Stomach (tissue), 9 donors: ENCODE results near the gene FAM13B. TPM values are rescaled to one million over a fixed set of nuclear protein-coding genes. Genes with fewer than 3 reads are reported as not detected.
"Not testable (repeated sequence)": the region's sequence is repeated elsewhere in the genome, so short reads cannot be mapped to it uniquely, and the experiment has no call there.

Experiments
- DNase-seq, 2 donors: peaks; one replicate each; pipeline versions ENCODE4 v3.0.0 to v3.0.0-alpha.2; 2013 to 2019
- H3K27ac ChIP-seq, 5 donors: fragments of 200-600 bp in 4 of 5; sonication (generic) in 4 of 5; one replicate each; pipeline ENCODE4 v1.5.1; 2013 to 2019; ENCODE audit warnings: mild to moderate bottlenecking in 1 of 5, moderate library complexity in 1 of 5
- H3K27me3 ChIP-seq, 3 donors: fragments of 200-600 bp; sonication (generic); one replicate each; pipeline ENCODE4 v1.5.1; 2017 to 2019; ENCODE audit warnings: mixed run types in 1 of 3
- H3K36me3 ChIP-seq, 4 donors: fragments of 200-600 bp; sonication (generic); 1 replicate in 3 of 4; 2 replicates in 1 of 4; pipeline ENCODE4 v1.5.1; 2016 to 2019
- H3K4me1 ChIP-seq, 4 donors: fragments of 200-600 bp; sonication (generic); one replicate each; pipeline ENCODE4 v1.5.1; 2016 to 2019
- H3K4me3 ChIP-seq, 4 donors: fragments of 200-600 bp; sonication (generic) in 3 of 4; one replicate each; pipeline ENCODE4 v1.5.1; 2016 to 2019; ENCODE audit warnings: mild to moderate bottlenecking in 1 of 4
- H3K9me3 ChIP-seq, 4 donors: fragments of 200-600 bp; sonication (generic); one replicate each; pipeline ENCODE4 v1.5.1; 2016 to 2019
- CTCF ChIP-seq, 7 experiments: fragments of 450-650 bp in 4 of 7; fragments of 200-600 bp in 3 of 7; sonication (generic) in 3 of 7; IDR thresholded peaks; one replicate each; pipeline ENCODE4 v1.5.1; 2016 to 2019; ENCODE audit warnings: antibody characterized with exemption in 7 of 7, control low read depth in 2 of 7, mild to moderate bottlenecking in 1 of 7
- EP300 ChIP-seq: sonication (generic); formaldehyde crosslinking; IDR thresholded peaks from one replicate; pipeline ENCODE4 v1.6.1; 2017; ENCODE audit warnings: antibody characterized with exemption
- POLR2A ChIP-seq, 4 donors: fragments of 450-650 bp; IDR thresholded peaks; one replicate each; pipeline ENCODE4 v1.6.1; 2016; ENCODE audit warnings: antibody characterized with exemption in 4 of 4, control low read depth in 2 of 4, mild to moderate bottlenecking in 1 of 4, moderate library complexity in 1 of 4
- POLR2AphosphoS5 ChIP-seq, 3 donors: sonication (generic); formaldehyde crosslinking; IDR thresholded peaks; one replicate each; pipeline ENCODE4 v1.6.1; 2016; ENCODE audit warnings: antibody characterized with exemption in 3 of 3
- WGBS, 5 donors: extraction: QIAGEN DNeasy Blood & Tissue Kit in 3 of 5; methylation state at CpG; one replicate each; pipeline versions ENCODE4 v1.1.5 to v1.1.7; 2013 to 2018; 5-methylcytosine and 5-hydroxymethylcytosine counted together
- intact Hi-C: fragments of 100-400 bp; cut with DNase I; formaldehyde crosslinking; loops from one replicate; pipeline ENCODE4 v1.15.1; 2023; ENCODE audit warnings: low total_unique reads
- polyA plus RNA-seq, 3 donors: library from polyadenylated mRNA; stranded (reverse); fragments of 200-250 nt; gene quantifications; one replicate each; pipeline ENCODE4 v1.2.3, GENCODE V29; 2013
- total RNA-seq, 5 donors: library from RNA; depleted of rRNA; stranded (reverse); fragments of >200 nt; gene quantifications; one replicate each; pipeline versions ENCODE4 v1.1.0 to v1.2.3, GENCODE V29; 2014 to 2016
- donor health status: healthy with polysubstance abuse.
- donor health status: Bipolar disorder and iron deficiency.
- donor health status: healthy.

FAM13B gene
- total and polyA plus RNA-seq, 8 donors: 7.0 to 66.6 (median 24.2) TPM

- intact Hi-C loops: no loop called here
- H3K27me3 ChIP-seq: no peaks in the 10 kb centered on the region
- peaks cover 0 to 25% (median 21%) of the 10 kb centered on the region in 4 donors for H3K36me3 ChIP-seq
- H3K4me3 ChIP-seq: no peak overlapping the region
- peaks cover 0 to 50% (median 22%) of the 10 kb centered on the region in 4 donors for H3K4me1 ChIP-seq
- TF ChIP-seq CTCF (IDR thresholded peaks at IDR 0.05) (no peak), EP300 (no peak), POLR2AphosphoS5 (IDR thresholded peaks at IDR 0.05) (no peak), POLR2A (IDR thresholded peaks at IDR 0.05) (no peak)
- H3K27ac ChIP-seq: peak overlapping the region in 1 of 5 donors; percentile 15
- no peak for DNase-seq
- WGBS, 5 donors: 63 to 82% (median 76%) methylated on average over 2 of the region's 2 CpGs
- H3K9me3 ChIP-seq: no peaks in the 10 kb centered on the region
Measured at GRCh38 chr5:137994556-137994955, 38.3 kb downstream of the FAM13B start.

GRCh38 chr5:137989419-137989818 lies 43.5 kb downstream of the FAM13B start:
- Histone ChIP-seq H3K9me3 (no peaks in the 10 kb centered on the region), H3K27ac (no peak overlapping the region), H3K4me3 (no peak overlapping the region), H3K36me3 (peaks cover under 1 to 22% (median 14%) of the 10 kb centered on the region in 4 donors), H3K4me1 (peaks cover 0 to 17% (median 8%) of the 10 kb centered on the region in 4 donors), H3K27me3 (no peaks in the 10 kb centered on the region)
- intact Hi-C loops: no loop called here
- 92 to 96% (median 94%) methylated on average over 5 of the region's 5 CpGs for WGBS, 5 donors
- TF ChIP-seq POLR2AphosphoS5 (IDR thresholded peaks at IDR 0.05) (no peak), CTCF (IDR thresholded peaks at IDR 0.05) (no peak), EP300 (no peak), POLR2A (IDR thresholded peaks at IDR 0.05) (no peak)
- no peak for DNase-seq

- TF ChIP-seq POLR2A (IDR thresholded peaks at IDR 0.05) (no peak), POLR2AphosphoS5 (IDR thresholded peaks at IDR 0.05) (no peak), CTCF (IDR thresholded peaks at IDR 0.05) (no peak), EP300 (no peak)
- Histone ChIP-seq H3K9me3 (no peaks in the 10 kb centered on the region), H3K4me1 (no peaks in the 10 kb centered on the region), H3K36me3 (peaks cover 0 to 51% (median 44%) of the 10 kb centered on the region in 4 donors), H3K27me3 (no peaks in the 10 kb centered on the region), H3K4me3 (no peak overlapping the region), H3K27ac (no peak overlapping the region)
- 88 to 99% (median 95%) methylated on average over 3 of the region's 3 CpGs for WGBS, 5 donors
- DNase-seq: no peak
- intact Hi-C loops: no loop called here
Measured at GRCh38 chr5:137975208-137975607, 57.7 kb downstream of the FAM13B start.

- H3K4me3 ChIP-seq, H3K4me1 ChIP-seq, DNase-seq, H3K27ac ChIP-seq, H3K27me3 ChIP-seq, intact Hi-C loops, H3K9me3 ChIP-seq: not testable (repeated sequence)
- H3K36me3 ChIP-seq: peaks cover 0 to 36% (median 35%) of the 10 kb centered on the region in 4 donors
- 92 to 100% (median 97%) methylated on average over 2 to 4 of the region's 4 CpGs for WGBS, 5 donors
Measured at GRCh38 chr5:137970384-137970783, 62.5 kb downstream of the FAM13B start.

- Histone ChIP-seq H3K9me3 (no peaks in the 10 kb centered on the region), H3K36me3 (peaks cover 0 to 78% (median 67%) of the 10 kb centered on the region in 4 donors), H3K4me3 (no peak overlapping the region), H3K27ac (no peak overlapping the region), H3K27me3 (no peaks in the 10 kb centered on the region), H3K4me1 (peaks cover 0 to 17% (median 0%) of the 10 kb centered on the region in 4 donors)
- 83 to 94% (median 90%) methylated on average over 3 of the region's 3 CpGs for WGBS, 5 donors
- TF ChIP-seq POLR2AphosphoS5 (IDR thresholded peaks at IDR 0.05): no peak
- TF ChIP-seq CTCF (IDR thresholded peaks at IDR 0.05): no peak
- no peak for TF ChIP-seq POLR2A (IDR thresholded peaks at IDR 0.05)
- TF ChIP-seq EP300: no peak
- DNase-seq: no peak
- intact Hi-C loops: no loop called here
Measured at GRCh38 chr5:137960819-137961218, 72.1 kb downstream of the FAM13B start.
